ENCODE results near the gene GZMH. TPM values are rescaled to one million over a fixed set of nuclear protein-coding genes. Genes with fewer than 3 reads are reported as not detected.

The GZMH gene
- total and polyA plus RNA-seq, 2 of the 4 experiments (the other 2 are of a cell fraction): not detected

DNA sequence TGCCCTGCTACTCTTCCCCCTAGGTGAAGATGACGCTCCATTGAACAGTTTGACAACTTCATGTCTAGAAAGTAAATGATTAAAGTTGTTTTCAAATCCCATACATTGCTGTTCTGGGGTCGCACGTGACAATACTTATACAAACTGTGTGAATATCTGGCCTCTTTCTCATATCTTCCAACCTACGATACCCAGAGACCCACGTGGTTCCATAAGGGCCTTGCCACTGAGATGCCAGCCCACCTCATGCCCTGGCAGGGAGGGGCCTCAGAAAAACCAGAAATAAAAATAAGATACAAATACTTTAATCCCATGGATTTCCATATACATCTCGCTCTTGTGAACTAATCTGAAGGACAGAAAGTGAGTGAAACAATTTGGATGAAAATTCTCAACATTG is 20.0 kb upstream of the GZMH start:
- ChIA-PET CTCF (no interaction called here), POLR2A (ENCODE audit: unreplicated experiment) (no interaction called here)
- Histone ChIP-seq H3K14ac (replicated peaks; ENCODE audit: low read depth, low read length) (no peak overlapping the region), H2AK9ac (replicated peaks; ENCODE audit: low read depth, low read length, poor library complexity) (no peak overlapping the region), H3K4me2 (ENCODE audit: low read depth, low read length) (no peak overlapping the region), H3K4me3 (ENCODE audit: insufficient read depth, low read depth, low read length) (no peak overlapping the region), H2BK20ac (ENCODE audit: low read depth, low read length) (no peak overlapping the region), H4K5ac (ENCODE audit: low read depth, low read length) (no peak overlapping the region), H3K9ac (ENCODE audit: low read depth, low read length) (no peak overlapping the region), H4K8ac (ENCODE audit: low read depth in 2 of 2, low read length in 2 of 2) (no peak overlapping the region), H2BK5ac (ENCODE audit: low read depth, low read length, poor library complexity, severe bottlenecking) (no peak overlapping the region), H2BK15ac (ENCODE audit: low read depth, low read length) (no peak overlapping the region), H3K56ac (ENCODE audit: extremely low read depth, insufficient read depth, low read length) (no peak overlapping the region), H3K36me3 (ENCODE audit: control insufficient read depth, insufficient read depth, low read length) (no peaks in the 10 kb centered on the region), H3K9me1 (ENCODE audit: insufficient read depth, low read length) (no peaks in the 10 kb centered on the region), H4K91ac (ENCODE audit: insufficient read depth, low read depth, low read length) (no peak overlapping the region), H3K4me1 (ENCODE audit: control insufficient read depth, insufficient read depth, low read length) (no peaks in the 10 kb centered on the region), H3K27me3 (ENCODE audit: control insufficient read depth, insufficient read depth, low read length) (no peaks in the 10 kb centered on the region), H3K9me3 (ENCODE audit: control insufficient read depth, insufficient read depth, low read length) (no peaks in the 10 kb centered on the region), H3K4ac (ENCODE audit: low read depth, low read length) (no peak overlapping the region), H3K23ac (ENCODE audit: low read depth, low read length) (no peak overlapping the region), H4K20me1 (ENCODE audit: insufficient read depth, low read length) (no peaks in the 10 kb centered on the region), H3K18ac (ENCODE audit: low read depth, low read length) (no peak overlapping the region), H2AK5ac (ENCODE audit: low read depth, low read length) (no peak overlapping the region), H3K27ac (ENCODE audit: insufficient read depth, low read length) (no peak overlapping the region), H2AFZ (replicated peaks; ENCODE audit: low read length, poor library complexity) (no peak overlapping the region), H3K79me1 (ENCODE audit: low read depth in 1 of 2, low read length in 2 of 2) (no peaks in the 10 kb centered on the region), H2BK120ac (ENCODE audit: low read depth, low read length) (no peak overlapping the region)
- dilution Hi-C loops (cut with HindIII; ENCODE audit: low sequenced_read_pairs, unreplicated experiment): no loop called here
- DNase-seq (no peak), ATAC-seq (ENCODE audit: low read depth) (no peak)
- BruUV-seq (replicated peaks): no TSS peak
- intact Hi-C loops (cut with micrococcal nuclease): loop anchor here (10.0 kb wide), 1 partner anchor 165 kb away; no protein-coding TSS in a partner anchor
- WGBS, 2 experiments (ENCODE audit: extremely low coverage in 2 of 2, insufficient read length in 1 of 2): no CpG with 5 or more reads among the region's 6 CpGs
- in situ Hi-C loops (cut with MboI; ENCODE audit: low sequenced_read_pairs): no loop called here
- TF ChIP-seq MXI1 (IDR thresholded peaks at IDR 0.05; ENCODE audit: borderline replicate concordance, low read depth, low read length) (no peak), FOS (IDR thresholded peaks at IDR 0.05; ENCODE audit: low read depth, low read length) (no peak), RFX5 (IDR thresholded peaks at IDR 0.05; ENCODE audit: low read depth, low read length) (no peak)
- TF ChIP-seq, protein P1, sequence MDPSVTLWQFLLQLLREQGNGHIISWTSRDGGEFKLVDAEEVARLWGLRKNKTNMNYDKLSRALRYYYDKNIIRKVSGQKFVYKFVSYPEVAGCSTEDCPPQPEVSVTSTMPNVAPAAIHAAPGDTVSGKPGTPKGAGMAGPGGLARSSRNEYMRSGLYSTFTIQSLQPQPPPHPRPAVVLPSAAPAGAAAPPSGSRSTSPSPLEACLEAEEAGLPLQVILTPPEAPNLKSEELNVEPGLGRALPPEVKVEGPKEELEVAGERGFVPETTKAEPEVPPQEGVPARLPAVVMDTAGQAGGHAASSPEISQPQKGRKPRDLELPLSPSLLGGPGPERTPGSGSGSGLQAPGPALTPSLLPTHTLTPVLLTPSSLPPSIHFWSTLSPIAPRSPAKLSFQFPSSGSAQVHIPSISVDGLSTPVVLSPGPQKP (IDR thresholded peaks at IDR 0.05; ENCODE audit: borderline replicate concordance, low read depth, low read length): no peak

Measured in IMR-90 (cell line).